Measurements from ENCODE around the gene ADGRL3. TPM values are rescaled to one million over a fixed set of nuclear protein-coding genes. Genes with fewer than 3 reads are reported as not detected.

The ADGRL3 gene
- total and polyA plus RNA-seq, 12 donors: 2.4 to 182 (median 22.1) TPM

- H3K27me3 ChIP-seq: no peaks in the 10 kb centered on the region
- no peaks in the 10 kb centered on the region for H3K4me1 ChIP-seq (replicated peaks in 1 of 2)
- no peak for DNase-seq
- TF ChIP-seq, protein P1, sequence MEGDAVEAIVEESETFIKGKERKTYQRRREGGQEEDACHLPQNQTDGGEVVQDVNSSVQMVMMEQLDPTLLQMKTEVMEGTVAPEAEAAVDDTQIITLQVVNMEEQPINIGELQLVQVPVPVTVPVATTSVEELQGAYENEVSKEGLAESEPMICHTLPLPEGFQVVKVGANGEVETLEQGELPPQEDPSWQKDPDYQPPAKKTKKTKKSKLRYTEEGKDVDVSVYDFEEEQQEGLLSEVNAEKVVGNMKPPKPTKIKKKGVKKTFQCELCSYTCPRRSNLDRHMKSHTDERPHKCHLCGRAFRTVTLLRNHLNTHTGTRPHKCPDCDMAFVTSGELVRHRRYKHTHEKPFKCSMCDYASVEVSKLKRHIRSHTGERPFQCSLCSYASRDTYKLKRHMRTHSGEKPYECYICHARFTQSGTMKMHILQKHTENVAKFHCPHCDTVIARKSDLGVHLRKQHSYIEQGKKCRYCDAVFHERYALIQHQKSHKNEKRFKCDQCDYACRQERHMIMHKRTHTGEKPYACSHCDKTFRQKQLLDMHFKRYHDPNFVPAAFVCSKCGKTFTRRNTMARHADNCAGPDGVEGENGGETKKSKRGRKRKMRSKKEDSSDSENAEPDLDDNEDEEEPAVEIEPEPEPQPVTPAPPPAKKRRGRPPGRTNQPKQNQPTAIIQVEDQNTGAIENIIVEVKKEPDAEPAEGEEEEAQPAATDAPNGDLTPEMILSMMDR (IDR thresholded peaks at IDR 0.05): no peak
- no peak for TF ChIP-seq POLR2A (IDR thresholded peaks at IDR 0.05)
- H3K36me3 ChIP-seq (replicated peaks in 1 of 2): no peaks in the 10 kb centered on the region
- H3K4me3 ChIP-seq: no peak overlapping the region
- 84 to 100% (median 89%) methylated on average over 2 of the region's 2 CpGs for WGBS, 4 donors
- intact Hi-C loops (cut with DNase I): no loop called here
- H3K9me3 ChIP-seq (replicated peaks in 1 of 3): no peaks in the 10 kb centered on the region
- H3K27ac ChIP-seq: no peak overlapping the region
Measured at GRCh38 chr4:62075089-62075488, 875.0 kb downstream of the ADGRL3 start.

DNA sequence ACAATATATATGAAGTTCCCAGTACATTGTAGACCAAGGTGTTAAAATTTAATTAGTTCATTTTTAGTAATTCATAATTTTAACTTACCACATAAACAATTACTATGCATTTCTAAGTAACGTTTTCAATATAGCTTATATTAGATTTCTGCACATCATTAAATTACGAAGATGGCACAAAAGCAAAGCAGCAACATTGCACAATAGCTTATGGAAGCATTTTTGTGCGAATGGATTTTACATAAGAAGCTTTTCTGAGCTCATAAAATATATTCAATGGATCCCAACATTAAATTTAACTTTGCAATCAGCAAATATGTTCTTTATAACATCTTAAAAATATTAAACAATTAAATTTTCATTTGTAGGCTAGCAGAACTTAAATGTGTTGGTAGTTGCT lies 875.4 kb downstream of the ADGRL3 start:
- no peaks in the 10 kb centered on the region for H3K27me3 ChIP-seq
- no peaks in the 10 kb centered on the region for H3K36me3 ChIP-seq (replicated peaks in 1 of 2)
- 79 to 85% (median 81%) methylated on average over 3 of the region's 3 CpGs for WGBS, 4 donors
- no peak overlapping the region for H3K27ac ChIP-seq
- no peaks in the 10 kb centered on the region for H3K4me1 ChIP-seq (replicated peaks in 1 of 2)
- H3K9me3 ChIP-seq (replicated peaks in 1 of 3): no peaks in the 10 kb centered on the region
- intact Hi-C loops (cut with DNase I): no loop called here
- no peak for DNase-seq
- TF ChIP-seq, protein P1 (IDR thresholded peaks at IDR 0.05): no peak
- TF ChIP-seq POLR2A (IDR thresholded peaks at IDR 0.05): no peak
- H3K4me3 ChIP-seq: no peak overlapping the region

DNA sequence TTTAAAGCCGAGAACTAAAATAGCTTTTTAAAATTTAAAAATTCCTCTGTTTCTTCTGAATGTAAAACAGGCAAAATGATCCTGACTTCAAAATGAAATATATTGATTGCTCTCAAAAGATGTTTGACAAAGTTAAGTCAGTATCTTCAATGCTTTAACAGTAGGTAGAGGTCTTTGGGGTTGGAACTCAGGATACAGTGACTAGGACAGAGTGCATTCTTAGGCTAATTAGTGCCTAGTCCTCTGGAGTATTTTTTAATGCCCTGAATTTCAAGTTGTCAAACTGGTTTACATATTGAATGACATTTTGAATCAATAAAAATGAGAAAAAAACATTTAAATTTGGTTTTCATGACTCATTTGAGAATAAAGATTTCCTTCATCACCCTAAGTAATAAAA lies 877.3 kb downstream of the ADGRL3 start:
- TF ChIP-seq, protein P1 (IDR thresholded peaks at IDR 0.05): no peak
- no peak for TF ChIP-seq POLR2A (IDR thresholded peaks at IDR 0.05)

GRCh38 chr4:62080431-62080830 lies 880.3 kb downstream of the ADGRL3 start:
- 33 to 41% (median 39%) methylated on average over 1 of the region's 1 CpG for WGBS, 4 donors
- Histone ChIP-seq H3K4me1 (replicated peaks in 1 of 2) (no peaks in the 10 kb centered on the region), H3K27me3 (no peaks in the 10 kb centered on the region), H3K36me3 (replicated peaks in 1 of 2) (no peaks in the 10 kb centered on the region), H3K9me3 (replicated peaks in 1 of 3) (no peaks in the 10 kb centered on the region), H3K27ac (no peak overlapping the region), H3K4me3 (no peak overlapping the region)
- intact Hi-C loops (cut with DNase I): no loop called here
- no peak for TF ChIP-seq POLR2A (IDR thresholded peaks at IDR 0.05)
- TF ChIP-seq, protein P1 (IDR thresholded peaks at IDR 0.05): no peak
- no peak for DNase-seq

More for the DNA sequence above, 877.3 kb downstream of the ADGRL3 start:
- no peak for DNase-seq
- WGBS, 4 donors: 82 to 91% (median 85%) methylated on average over 1 of the region's 1 CpG
- no peaks in the 10 kb centered on the region for H3K36me3 ChIP-seq (replicated peaks in 1 of 2)
- no peak overlapping the region for H3K27ac ChIP-seq
- no peaks in the 10 kb centered on the region for H3K9me3 ChIP-seq (replicated peaks in 1 of 3)
- intact Hi-C loops (cut with DNase I): no loop called here
- no peaks in the 10 kb centered on the region for H3K4me1 ChIP-seq (replicated peaks in 1 of 2)
- H3K27me3 ChIP-seq: no peaks in the 10 kb centered on the region
- H3K4me3 ChIP-seq: no peak overlapping the region

Data from adrenal gland (tissue), 12 donors.